IPS DF 6.9 (cell line): ENCODE results near the gene ASB18.

ENCODE experiments used
- DNase-seq: peaks from one replicate; pipeline ENCODE4 v3.0.0-alpha.2; 2013; ENCODE audit warnings: low read depth, low spot score
- H3K27ac ChIP-seq: one replicate; pipeline ENCODE4 v1.5.1; 2013; ENCODE audit warnings: low read length, control low read depth
- H3K27me3 ChIP-seq: 2 replicates; pipeline ENCODE4 v1.6.1; 2013; ENCODE audit warnings: mild to moderate bottlenecking, low read length; ENCODE audit not compliant: control insufficient read depth, insufficient read depth
- H3K36me3 ChIP-seq: 2 replicates; pipeline ENCODE4 v1.6.1; 2013; ENCODE audit warnings: low read length; ENCODE audit not compliant: control insufficient read depth, insufficient read depth
- H3K4me1 ChIP-seq: 2 replicates; pipeline ENCODE4 v1.6.1; 2013; ENCODE audit warnings: low read length; ENCODE audit not compliant: control insufficient read depth, insufficient read depth
- H3K4me3 ChIP-seq: 2 replicates; pipeline ENCODE4 v1.5.1; 2013; ENCODE audit warnings: mild to moderate bottlenecking, low read length
- H3K9me3 ChIP-seq: 2 replicates; pipeline ENCODE4 v1.6.1; 2013; ENCODE audit warnings: low read length, inconsistent platforms; ENCODE audit not compliant: control insufficient read depth, insufficient read depth
- WGBS: extraction: QIAGEN DNeasy Blood & Tissue Kit; methylation state at CpG from one replicate; pipeline ENCODE4 v1.1.7; 2013; ENCODE audit warnings: mixed read lengths, missing lambda C conversion rate; ENCODE audit not compliant: insufficient read length, insufficient coverage; 5-methylcytosine and 5-hydroxymethylcytosine counted together

Gene ASB18

DNA sequence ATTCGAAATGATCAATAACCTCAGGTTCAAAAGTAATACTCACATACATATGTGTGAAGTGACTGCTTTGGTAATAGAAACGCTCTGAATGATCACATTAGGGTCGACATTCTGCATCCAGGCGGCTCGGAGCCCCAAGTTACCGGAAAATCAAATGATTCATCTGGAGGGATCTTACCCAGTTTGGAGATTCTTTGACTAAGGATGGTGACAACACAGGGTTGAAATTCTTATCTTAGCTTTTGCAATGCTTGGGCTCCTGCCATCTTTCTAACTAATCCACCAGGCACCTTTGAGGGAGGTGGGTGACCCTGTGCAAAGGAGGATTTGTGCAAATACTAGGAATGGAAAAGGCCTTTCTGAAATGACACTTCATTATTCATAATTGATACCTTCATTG, 106.8 kb downstream of the ASB18 start:
- DNase-seq = no peak
- H3K27me3 ChIP-seq = peaks cover 39% of the 10 kb centered on the region
- no CpG with 5 or more reads among the region's 6 CpGs for WGBS

DNA sequence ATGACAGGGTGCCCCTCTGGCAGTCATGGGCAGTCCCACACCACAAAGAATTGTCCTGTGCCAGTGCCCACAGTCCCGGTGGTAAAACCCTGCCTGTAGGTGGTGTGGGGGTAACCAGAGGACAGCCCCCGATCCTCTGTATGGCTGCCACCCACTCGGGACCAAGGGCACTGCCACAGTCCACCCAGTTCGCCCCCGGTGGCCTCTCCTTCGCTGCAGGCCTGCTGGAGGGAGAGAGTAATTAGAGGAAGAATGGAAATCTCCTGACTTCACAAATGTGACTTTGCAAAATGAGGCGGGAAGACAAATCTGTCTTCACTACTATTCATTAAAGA, 107.4 kb downstream of the ASB18 start:
- WGBS = no CpG with 5 or more reads among the region's 7 CpGs
- Histone ChIP-seq H3K27me3 (peaks cover 34% of the 10 kb centered on the region), H3K4me3 (no peak overlapping the region), H3K27ac (no peak overlapping the region), H3K36me3 (no peaks in the 10 kb centered on the region), H3K4me1 (peaks cover 14% of the 10 kb centered on the region), H3K9me3 (no peaks in the 10 kb centered on the region)
- DNase-seq = no peak

More for the DNA sequence above, 106.8 kb downstream of the ASB18 start:
- H3K9me3 ChIP-seq = no peaks in the 10 kb centered on the region
- H3K36me3 ChIP-seq = no peaks in the 10 kb centered on the region
- H3K4me1 ChIP-seq = peaks cover 16% of the 10 kb centered on the region
- H3K27ac ChIP-seq = no peak overlapping the region
- no peak overlapping the region for H3K4me3 ChIP-seq

DNA sequence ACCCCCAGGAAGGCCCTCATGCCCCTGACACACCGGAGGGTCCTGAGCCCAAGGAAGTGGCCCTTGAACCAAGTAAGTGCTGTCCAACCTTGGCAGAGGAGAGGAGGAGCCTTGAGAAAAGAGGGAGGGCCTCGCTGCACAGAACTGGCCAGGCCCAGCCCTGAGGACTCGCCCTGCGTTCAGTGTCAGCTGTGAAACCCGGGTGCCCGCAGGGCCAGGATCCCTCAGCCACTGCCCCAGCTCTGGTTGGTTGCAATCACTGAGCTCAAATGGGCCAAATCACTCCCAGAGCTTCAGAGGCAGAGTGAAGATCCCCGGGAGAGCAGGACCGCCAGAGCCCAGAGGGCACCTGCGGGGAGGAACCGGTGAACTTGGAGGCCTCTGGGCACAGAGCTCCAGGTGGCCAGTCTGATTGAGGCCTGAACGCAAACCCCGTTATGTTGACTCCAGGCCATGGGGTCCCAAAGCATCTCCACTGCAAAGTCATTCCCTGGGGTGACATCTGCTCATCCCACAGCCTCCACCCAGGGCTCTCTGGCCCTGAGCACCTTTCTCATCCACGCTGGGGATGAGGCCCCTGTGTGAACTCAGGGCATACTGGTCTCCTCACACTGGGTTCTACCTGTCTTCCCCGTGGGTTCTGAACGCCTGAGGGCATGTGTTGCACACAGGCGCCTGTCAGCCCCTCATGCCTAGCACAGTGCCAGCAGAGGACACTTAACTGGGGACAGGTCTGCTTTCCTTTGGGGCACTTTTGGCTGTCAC, 107.9 kb downstream of the ASB18 start:
- DNase-seq = no peak
- Histone ChIP-seq H3K4me1 (peaks cover 10% of the 10 kb centered on the region), H3K27ac (no peak overlapping the region), H3K9me3 (no peaks in the 10 kb centered on the region), H3K36me3 (no peaks in the 10 kb centered on the region), H3K4me3 (no peak overlapping the region), H3K27me3 (peaks cover 28% of the 10 kb centered on the region)
- no CpG with 5 or more reads among the region's 16 CpGs for WGBS

- H3K4me1 ChIP-seq = peaks cover 7% of the 10 kb centered on the region
- H3K36me3 ChIP-seq = no peaks in the 10 kb centered on the region
- no peak for DNase-seq
- no CpG with 5 or more reads among the region's 3 CpGs for WGBS
- H3K27ac ChIP-seq = no peak overlapping the region
- H3K9me3 ChIP-seq = no peaks in the 10 kb centered on the region
- H3K27me3 ChIP-seq = peaks cover 20% of the 10 kb centered on the region
- no peak overlapping the region for H3K4me3 ChIP-seq
Observed at GRCh38 chr2:236155406-236155805, 108.8 kb downstream of the ASB18 start.

GRCh38 chr2:236146436-236146835, 117.8 kb downstream of the ASB18 start:
- Histone ChIP-seq H3K9me3 (no peaks in the 10 kb centered on the region), H3K27ac (no peak overlapping the region), H3K36me3 (no peaks in the 10 kb centered on the region), H3K4me3 (no peak overlapping the region), H3K27me3 (no peaks in the 10 kb centered on the region), H3K4me1 (peaks cover 2% of the 10 kb centered on the region; the same call in 1 of the 2 replicates)
- DNase-seq = no peak
- no CpG with 5 or more reads among the region's 7 CpGs for WGBS

DNA sequence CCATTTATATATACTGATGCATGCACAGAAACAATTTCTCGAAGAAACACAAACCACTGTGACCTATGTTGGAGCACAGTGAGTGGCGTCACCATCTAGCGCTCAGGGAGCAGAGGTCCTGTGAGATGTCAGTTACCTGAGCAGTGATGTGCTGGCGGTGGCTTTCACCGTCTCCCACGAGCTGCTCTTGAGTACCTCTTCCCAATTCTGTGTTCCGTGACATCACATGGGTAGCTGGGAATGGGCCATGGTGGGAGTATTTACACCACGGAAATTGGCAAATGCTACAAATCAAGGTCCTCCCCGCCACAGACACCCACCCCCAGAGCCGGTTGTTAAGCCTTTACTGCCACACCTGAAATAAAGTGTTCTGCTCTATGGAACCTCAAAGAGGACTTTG, 120.4 kb downstream of the ASB18 start:
- no peak for DNase-seq

More for the DNA sequence above, 120.4 kb downstream of the ASB18 start:
- H3K4me3 ChIP-seq = no peak overlapping the region
- H3K36me3 ChIP-seq = no peaks in the 10 kb centered on the region
- WGBS = no CpG with 5 or more reads among the region's 10 CpGs
- H3K27ac ChIP-seq = no peak overlapping the region
- H3K4me1 ChIP-seq = peaks cover 2% of the 10 kb centered on the region; the same call in 1 of the 2 replicates
- no peaks in the 10 kb centered on the region for H3K9me3 ChIP-seq
- no peaks in the 10 kb centered on the region for H3K27me3 ChIP-seq
